Measurements from ENCODE around the gene ARF6.

The ARF6 gene

DNA sequence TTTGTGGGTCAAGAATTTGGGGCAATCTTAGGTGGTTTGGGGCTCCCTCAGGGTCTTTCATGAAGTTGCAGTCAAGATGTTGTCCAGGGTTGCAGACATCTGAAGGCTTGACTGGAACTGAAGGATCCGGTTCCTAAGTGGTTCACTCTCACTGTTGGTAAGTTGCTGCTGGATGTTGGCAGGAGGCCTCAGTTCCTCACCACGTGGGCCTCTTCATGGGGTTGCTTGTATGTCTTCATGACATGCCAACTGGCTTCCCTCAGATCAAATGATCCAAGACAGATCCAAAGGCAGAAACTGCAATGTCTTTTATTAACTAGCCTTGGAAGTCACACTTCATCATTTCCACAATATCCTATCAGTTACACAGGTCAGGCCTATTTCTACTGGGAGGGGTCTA, 49.2 kb downstream of the ARF6 start:
- TF ChIP-seq TAF1 (IDR thresholded peaks at IDR 0.05; ENCODE audit: borderline replicate concordance, insufficient read depth, low read length): no peak
- TF ChIP-seq SIN3A (IDR thresholded peaks at IDR 0.05; ENCODE audit: borderline replicate concordance, insufficient read depth, low read length): no peak
- no peak for TF ChIP-seq REST (IDR thresholded peaks at IDR 0.05; ENCODE audit: insufficient read depth in 1 of 2, low read depth in 2 of 2, low read length in 2 of 2)

DNA sequence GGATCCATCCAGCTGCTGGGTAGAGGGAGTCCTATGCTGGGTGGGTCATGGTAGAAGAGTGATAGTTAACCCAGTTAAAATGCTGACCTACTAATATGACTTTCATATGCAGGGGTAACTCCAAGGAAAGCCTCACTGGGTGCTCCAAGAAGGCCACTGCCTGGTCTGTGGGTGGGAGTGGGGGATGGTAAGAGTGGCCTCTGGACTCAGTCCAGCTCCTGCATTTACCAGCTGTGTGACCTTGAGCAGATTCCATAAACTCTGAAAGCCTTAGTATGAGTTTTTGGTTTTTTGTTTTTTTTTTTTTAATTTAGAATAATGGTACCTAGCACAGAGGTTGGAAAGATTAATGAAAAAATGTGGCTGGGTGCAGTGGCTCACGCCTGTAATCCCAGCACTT, 51.6 kb downstream of the ARF6 start:
- TF ChIP-seq TAF1 (IDR thresholded peaks at IDR 0.05; ENCODE audit: borderline replicate concordance, insufficient read depth, low read length): no peak

- no peak for TF ChIP-seq FOXP2 (optimal IDR thresholded peaks at IDR 0.05; ENCODE audit: borderline replicate concordance, extremely low read depth, extremely low read length, insufficient read depth)
- no peak for TF ChIP-seq SIN3A (IDR thresholded peaks at IDR 0.05; ENCODE audit: borderline replicate concordance, insufficient read depth, low read length)
- no peak for TF ChIP-seq POLR2AphosphoS5 (IDR thresholded peaks at IDR 0.05; ENCODE audit: low read depth, low read length)
- no peak for TF ChIP-seq REST (IDR thresholded peaks at IDR 0.05; ENCODE audit: insufficient read depth in 1 of 2, low read depth in 2 of 2, low read length in 2 of 2)
- no peak for TF ChIP-seq TAF1 (IDR thresholded peaks at IDR 0.05; ENCODE audit: borderline replicate concordance, insufficient read depth, low read length)
Measured at GRCh38 chr14:49945448-49946319, 52.8 kb downstream of the ARF6 start.
